Measurements from ENCODE around the gene PECR.

GRCh38 chr2:216002101-216002678, 79.4 kb downstream of the PECR start:
- no peak for TF ChIP-seq CTCF (IDR thresholded peaks at IDR 0.05 in 2 of 3, conservative IDR thresholded peaks at IDR 0.05 in 1 of 3; ENCODE audit: insufficient read depth in 2 of 3, low read depth in 1 of 3, low read length in 3 of 3)
- TF ChIP-seq FOXJ2 (tag; IDR thresholded peaks at IDR 0.05): no peak
- TF ChIP-seq, protein P1, sequence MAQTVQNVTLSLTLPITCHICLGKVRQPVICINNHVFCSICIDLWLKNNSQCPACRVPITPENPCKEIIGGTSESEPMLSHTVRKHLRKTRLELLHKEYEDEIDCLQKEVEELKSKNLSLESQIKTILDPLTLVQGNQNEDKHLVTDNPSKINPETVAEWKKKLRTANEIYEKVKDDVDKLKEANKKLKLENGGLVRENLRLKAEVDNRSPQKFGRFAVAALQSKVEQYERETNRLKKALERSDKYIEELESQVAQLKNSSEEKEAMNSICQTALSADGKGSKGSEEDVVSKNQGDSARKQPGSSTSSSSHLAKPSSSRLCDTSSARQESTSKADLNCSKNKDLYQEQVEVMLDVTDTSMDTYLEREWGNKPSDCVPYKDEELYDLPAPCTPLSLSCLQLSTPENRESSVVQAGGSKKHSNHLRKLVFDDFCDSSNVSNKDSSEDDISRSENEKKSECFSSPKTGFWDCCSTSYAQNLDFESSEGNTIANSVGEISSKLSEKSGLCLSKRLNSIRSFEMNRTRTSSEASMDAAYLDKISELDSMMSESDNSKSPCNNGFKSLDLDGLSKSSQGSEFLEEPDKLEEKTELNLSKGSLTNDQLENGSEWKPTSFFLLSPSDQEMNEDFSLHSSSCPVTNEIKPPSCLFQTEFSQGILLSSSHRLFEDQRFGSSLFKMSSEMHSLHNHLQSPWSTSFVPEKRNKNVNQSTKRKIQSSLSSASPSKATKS (CRISPR knock-in tag; IDR thresholded peaks at IDR 0.05): no peak
- no peak for TF ChIP-seq EZH2 (IDR thresholded peaks at IDR 0.05; ENCODE audit: borderline replicate concordance, low read depth, low read length)
- TF ChIP-seq HIVEP1 (CRISPR knock-in tag; IDR thresholded peaks at IDR 0.05): no peak
- no peak for TF ChIP-seq CBX8 (IDR thresholded peaks at IDR 0.05; ENCODE audit: borderline replicate concordance, extremely low read depth, low read depth, low read length, poor library complexity, severe bottlenecking)
